ENCODE results near the gene FOSL2.

Gene FOSL2

GRCh38 chr2:28354920-28355520 is 37.6 kb upstream of the FOSL2 start:
- Histone ChIP-seq H3K4me3 (replicated peaks; ENCODE audit: low read depth, low read length) (no peak overlapping the region), H3K36me3 (ENCODE audit: control insufficient read depth, insufficient read depth, low read length) (no peaks in the 10 kb centered on the region), H3K27me3 (replicated peaks; ENCODE audit: control insufficient read depth, insufficient read depth, low read length) (no peaks in the 10 kb centered on the region)
- TF ChIP-seq CTCF (IDR thresholded peaks at IDR 0.05; ENCODE audit: insufficient read depth, low read length, poor library complexity, severe bottlenecking), result no peak
- DNase-seq (ENCODE audit: extremely low read depth, insufficient read length), result no peak

GRCh38 chr2:28355521-28356094 is 37.0 kb upstream of the FOSL2 start:
- Histone ChIP-seq H3K36me3 (ENCODE audit: control insufficient read depth, insufficient read depth, low read length) (no peaks in the 10 kb centered on the region), H3K27me3 (replicated peaks; ENCODE audit: control insufficient read depth, insufficient read depth, low read length) (no peaks in the 10 kb centered on the region), H3K4me3 (replicated peaks; ENCODE audit: low read depth, low read length) (no peak overlapping the region)
- DNase-seq (ENCODE audit: extremely low read depth, insufficient read length), result no peak
- TF ChIP-seq CTCF (IDR thresholded peaks at IDR 0.05; ENCODE audit: insufficient read depth, low read length, poor library complexity, severe bottlenecking), result no peak

GRCh38 chr2:28356095-28356911 is 36.4 kb upstream of the FOSL2 start:
- H3K36me3 ChIP-seq (ENCODE audit: control insufficient read depth, insufficient read depth, low read length), result no peaks in the 10 kb centered on the region
- H3K27me3 ChIP-seq (replicated peaks; ENCODE audit: control insufficient read depth, insufficient read depth, low read length), result no peaks in the 10 kb centered on the region
- TF ChIP-seq CTCF (IDR thresholded peaks at IDR 0.05; ENCODE audit: insufficient read depth, low read length, poor library complexity, severe bottlenecking), result no peak
- H3K4me3 ChIP-seq (replicated peaks; ENCODE audit: low read depth, low read length), result no peak overlapping the region
- no peak for DNase-seq (ENCODE audit: extremely low read depth, insufficient read length)

GRCh38 chr2:28357055-28357454 is 35.6 kb upstream of the FOSL2 start:
- Histone ChIP-seq H3K4me3 (replicated peaks; ENCODE audit: low read depth, low read length) (no peak overlapping the region), H3K27me3 (replicated peaks; ENCODE audit: control insufficient read depth, insufficient read depth, low read length) (no peaks in the 10 kb centered on the region), H3K36me3 (ENCODE audit: control insufficient read depth, insufficient read depth, low read length) (no peaks in the 10 kb centered on the region)
- DNase-seq (ENCODE audit: extremely low read depth, insufficient read length), result no peak
- no peak for TF ChIP-seq CTCF (IDR thresholded peaks at IDR 0.05; ENCODE audit: insufficient read depth, low read length, poor library complexity, severe bottlenecking)

- H3K36me3 ChIP-seq (ENCODE audit: control insufficient read depth, insufficient read depth, low read length), result no peaks in the 10 kb centered on the region
- TF ChIP-seq CTCF (IDR thresholded peaks at IDR 0.05; ENCODE audit: insufficient read depth, low read length, poor library complexity, severe bottlenecking), result no peak
- H3K4me3 ChIP-seq (replicated peaks; ENCODE audit: low read depth, low read length), result no peak overlapping the region
- no peak for DNase-seq (ENCODE audit: extremely low read depth, insufficient read length)
- no peaks in the 10 kb centered on the region for H3K27me3 ChIP-seq (replicated peaks; ENCODE audit: control insufficient read depth, insufficient read depth, low read length)
Observed at GRCh38 chr2:28357948-28358667, 34.5 kb upstream of the FOSL2 start.
